KMS-11 (cell line): Measurements from ENCODE around the gene PMEPA1.

Source experiments
- H2AFZ ChIP-seq: fragments of 200-600 bp; sonication (generic); 2 replicates; pipeline ENCODE4 v1.6.1; 2016; ENCODE audit warnings: antibody characterized with exemption, mixed run types, low read depth
- H3K27ac ChIP-seq: fragments of 200-600 bp; sonication (generic); 2 replicates; pipeline ENCODE4 v1.6.1; 2016; ENCODE audit warnings: mild to moderate bottlenecking, mixed run types
- H3K27me3 ChIP-seq: fragments of 200-600 bp; sonication (generic); 2 replicates; pipeline ENCODE4 v1.6.1; 2017; ENCODE audit warnings: mild to moderate bottlenecking, low read depth, mixed run types, moderate library complexity; ENCODE audit not compliant: insufficient read depth
- H3K36me3 ChIP-seq: fragments of 200-600 bp; sonication (generic); 2 replicates; pipeline ENCODE4 v1.6.1; 2017; ENCODE audit warnings: mild to moderate bottlenecking, mixed run types; ENCODE audit not compliant: insufficient read depth
- H3K4me1 ChIP-seq: fragments of 200-600 bp; sonication (generic); 2 replicates; pipeline ENCODE4 v1.6.1; 2016; ENCODE audit warnings: mild to moderate bottlenecking, low read depth, mixed run types; ENCODE audit not compliant: poor library complexity, severe bottlenecking
- H3K4me2 ChIP-seq: fragments of 200-600 bp; sonication (generic); 2 replicates; pipeline ENCODE4 v1.7.0; 2016; ENCODE audit warnings: mild to moderate bottlenecking, mixed run types
- H3K4me3 ChIP-seq: fragments of 200-600 bp; sonication (generic); IDR thresholded peaks from 2 replicates; pipeline ENCODE4 v1.6.1; 2017; ENCODE audit warnings: low read depth, low read length, mixed read lengths; ENCODE audit not compliant: insufficient read depth
- H3K79me2 ChIP-seq: fragments of 200-600 bp; sonication (generic); 2 replicates; pipeline ENCODE4 v1.6.1; 2016; ENCODE audit warnings: low read depth, mixed run types; ENCODE audit not compliant: insufficient read depth
- H3K9ac ChIP-seq: fragments of 200-600 bp; sonication (generic); 2 replicates; pipeline ENCODE4 v1.6.1; 2016; ENCODE audit warnings: mild to moderate bottlenecking, mixed run types
- H4K20me1 ChIP-seq: fragments of 200-600 bp; sonication (generic); 2 replicates; pipeline ENCODE4 v1.6.1; 2016; ENCODE audit warnings: mild to moderate bottlenecking, mixed run types; ENCODE audit not compliant: insufficient read depth
- CTCF ChIP-seq: fragments of 200-600 bp; sonication (generic); conservative IDR thresholded peaks from 2 replicates; pipeline ENCODE4 v1.6.1; 2017; ENCODE audit warnings: low read depth, mild to moderate bottlenecking, antibody characterized with exemption, low read length, moderate library complexity, mixed read lengths

Gene PMEPA1

GRCh38 chr20:57676589-57677583, 32.9 kb downstream of the PMEPA1 start:
- Histone ChIP-seq H2AFZ (no peak overlapping the region), H3K79me2 (no peaks in the 10 kb centered on the region; the same call in 1 of the 2 replicates), H3K27me3 (no peaks in the 10 kb centered on the region), H3K4me1 (peaks cover 52% of the 10 kb centered on the region), H4K20me1 (no peaks in the 10 kb centered on the region), H3K4me2 (peak overlapping the region; percentile 96; the same call in 1 of the 2 replicates), H3K36me3 (no peaks in the 10 kb centered on the region), H3K4me3 (no peak overlapping the region), H3K27ac (no peak overlapping the region; the same call in 1 of the 2 replicates), H3K9ac (no peak overlapping the region)
- no peak for TF ChIP-seq CTCF

GRCh38 chr20:57675773-57676172, 34.0 kb downstream of the PMEPA1 start:
- no peaks in the 10 kb centered on the region for H4K20me1 ChIP-seq
- H3K27ac ChIP-seq: no peak overlapping the region
- TF ChIP-seq CTCF: no peak
- H3K4me3 ChIP-seq: no peak overlapping the region
- H2AFZ ChIP-seq: no peak overlapping the region
- H3K4me2 ChIP-seq: no peak overlapping the region
- H3K4me1 ChIP-seq: peaks cover 41% of the 10 kb centered on the region
- no peaks in the 10 kb centered on the region; the same call in 1 of the 2 replicates for H3K79me2 ChIP-seq
- no peak overlapping the region for H3K9ac ChIP-seq
- H3K27me3 ChIP-seq: no peaks in the 10 kb centered on the region
- H3K36me3 ChIP-seq: no peaks in the 10 kb centered on the region

GRCh38 chr20:57672953-57673575, 36.8 kb downstream of the PMEPA1 start:
- H2AFZ ChIP-seq: no peak overlapping the region
- H3K36me3 ChIP-seq: no peaks in the 10 kb centered on the region
- no peak overlapping the region for H3K27ac ChIP-seq
- no peak for TF ChIP-seq CTCF
- no peak overlapping the region for H3K4me3 ChIP-seq
- H3K4me2 ChIP-seq: no peak overlapping the region
- no peaks in the 10 kb centered on the region for H3K27me3 ChIP-seq
- H3K9ac ChIP-seq: no peak overlapping the region
- H3K4me1 ChIP-seq: peaks cover 31% of the 10 kb centered on the region
- H3K79me2 ChIP-seq: no peaks in the 10 kb centered on the region; the same call in 1 of the 2 replicates
- no peaks in the 10 kb centered on the region for H4K20me1 ChIP-seq

GRCh38 chr20:57672164-57672563, 37.7 kb downstream of the PMEPA1 start:
- no peak overlapping the region for H3K9ac ChIP-seq
- no peaks in the 10 kb centered on the region; the same call in 1 of the 2 replicates for H3K79me2 ChIP-seq
- TF ChIP-seq CTCF: no peak
- no peak overlapping the region for H3K4me3 ChIP-seq
- peaks cover 29% of the 10 kb centered on the region for H3K4me1 ChIP-seq
- no peak overlapping the region for H2AFZ ChIP-seq
- H3K27ac ChIP-seq: no peak overlapping the region
- no peaks in the 10 kb centered on the region for H4K20me1 ChIP-seq
- H3K36me3 ChIP-seq: no peaks in the 10 kb centered on the region
- H3K4me2 ChIP-seq: no peak overlapping the region
- no peaks in the 10 kb centered on the region for H3K27me3 ChIP-seq
